Upper lobe of left lung (tissue), 6 donors: Measurements from ENCODE around the gene MRPS27. TPM values are rescaled to one million over a fixed set of nuclear protein-coding genes. Genes with fewer than 3 reads are reported as not detected.

Experiments
- ATAC-seq, 2 donors: fragments of 200-7000 bp; cut with Tn5 transposase; one replicate each; pipeline ENCODE4 v1.9.1; 2022; ENCODE audit warnings: mild to moderate bottlenecking in 2 of 2, moderate library complexity in 2 of 2; ENCODE audit not compliant: low FRiP score in 2 of 2
- DNase-seq, 2 donors: peaks; one replicate each; pipeline ENCODE4 v3.0.0-alpha.2; 2019 to 2020
- H3K27ac ChIP-seq, 4 donors: fragments of 200-600 bp; sonication (generic); one replicate each; pipeline ENCODE4 v1.5.1; 2016 to 2019
- H3K27me3 ChIP-seq, 4 donors: fragments of 200-600 bp; sonication (generic); one replicate each; pipeline ENCODE4 v1.5.1; 2017 to 2019
- H3K36me3 ChIP-seq, 4 donors: fragments of 200-600 bp; sonication (generic); one replicate each; pipeline ENCODE4 v1.5.1; 2016 to 2019
- H3K4me1 ChIP-seq, 4 donors: fragments of 200-600 bp; sonication (generic); one replicate each; pipeline ENCODE4 v1.5.1; 2018 to 2019
- H3K4me3 ChIP-seq, 4 donors: fragments of 200-600 bp; sonication (generic); one replicate each; pipeline ENCODE4 v1.5.1; 2017 to 2019; ENCODE audit warnings: mild to moderate bottlenecking in 2 of 4, moderate library complexity in 1 of 4
- H3K9me3 ChIP-seq, 4 donors: fragments of 200-600 bp; sonication (generic); one replicate each; pipeline ENCODE4 v1.5.1; 2018 to 2019
- CTCF ChIP-seq, 6 experiments: fragments of 450-650 bp in 4 of 6; fragments of 200-600 bp in 2 of 6; sonication (generic) in 2 of 6; IDR thresholded peaks; one replicate each; pipeline ENCODE4 v1.5.1; 2016 to 2019; ENCODE audit warnings: antibody characterized with exemption in 6 of 6
- EP300 ChIP-seq, 4 donors: sonication (generic); formaldehyde crosslinking; IDR thresholded peaks; one replicate each; pipeline ENCODE4 v1.5.1; 2017; ENCODE audit warnings: antibody characterized with exemption in 4 of 4, control low read depth in 2 of 4
- POLR2A ChIP-seq, 4 donors: fragments of 450-650 bp; IDR thresholded peaks; one replicate each; pipeline ENCODE4 v1.5.1; 2016 to 2017; ENCODE audit warnings: antibody characterized with exemption in 4 of 4, mild to moderate bottlenecking in 2 of 4
- POLR2AphosphoS5 ChIP-seq, 2 donors: sonication (generic); formaldehyde crosslinking; IDR thresholded peaks; one replicate each; pipeline ENCODE4 v1.5.1; 2017; ENCODE audit warnings: antibody characterized with exemption in 2 of 2
- WGBS, 2 donors: methylation state at CpG; one replicate each; pipeline ENCODE4 v1.1.5; 2017 to 2018; 5-methylcytosine and 5-hydroxymethylcytosine counted together
- total RNA-seq, 6 donors: library from RNA; depleted of rRNA in 4 of 6; stranded (reverse); fragments of >200 nt in 4 of 6; gene quantifications; one replicate each; pipeline versions ENCODE4 v1.1.0 to v1.2.1, GENCODE V29; 2016 to 2021
- donor health status: DM: no; HTN: no; CAD: no; lungs with moderate emphysema.
- donor health status: DM: no; HTN: yes; CAD: no; lungs with severe emphysema.

MRPS27 gene
- total RNA-seq, 6 donors from 2014 or later: 15.7 to 36.9 (median 34.4) TPM

- WGBS, 2 donors: 94 to 95% methylated on average over 1 of the region's 1 CpG
- Histone ChIP-seq H3K27me3 (no peaks in the 10 kb centered on the region), H3K4me1 (no peaks in the 10 kb centered on the region), H3K4me3 (no peak overlapping the region), H3K27ac (no peak overlapping the region), H3K36me3 (no peaks in the 10 kb centered on the region), H3K9me3 (no peaks in the 10 kb centered on the region)
- DNase-seq (no peak), ATAC-seq (no peak)
- TF ChIP-seq CTCF (IDR thresholded peaks at IDR 0.05) (no peak), POLR2AphosphoS5 (IDR thresholded peaks at IDR 0.05) (no peak), EP300 (IDR thresholded peaks at IDR 0.05) (no peak), POLR2A (IDR thresholded peaks at IDR 0.05) (no peak)
These were observed 115.1 kb downstream of the MRPS27 start for GRCh38 chr5:72204946-72205345.

- Histone ChIP-seq H3K9me3 (no peaks in the 10 kb centered on the region), H3K27ac (no peak overlapping the region), H3K4me3 (no peak overlapping the region), H3K27me3 (no peaks in the 10 kb centered on the region), H3K4me1 (no peaks in the 10 kb centered on the region), H3K36me3 (no peaks in the 10 kb centered on the region)
- 80 to 92% methylated on average over 8 of the region's 8 CpGs for WGBS, 2 donors
- no peak for TF ChIP-seq POLR2AphosphoS5 (IDR thresholded peaks at IDR 0.05)
- TF ChIP-seq CTCF (IDR thresholded peaks at IDR 0.05): no peak
- DNase-seq (no peak), ATAC-seq (no peak)
These were observed 116.7 kb downstream of the MRPS27 start for GRCh38 chr5:72203251-72203845.

- no peak for DNase-seq
- no peak overlapping the region for H3K4me3 ChIP-seq
- H3K4me1 ChIP-seq: no peaks in the 10 kb centered on the region
- TF ChIP-seq POLR2A (IDR thresholded peaks at IDR 0.05) (no peak), CTCF (IDR thresholded peaks at IDR 0.05) (no peak), POLR2AphosphoS5 (IDR thresholded peaks at IDR 0.05) (no peak), EP300 (IDR thresholded peaks at IDR 0.05) (no peak)
- no peaks in the 10 kb centered on the region for H3K36me3 ChIP-seq
- no peaks in the 10 kb centered on the region for H3K9me3 ChIP-seq
- no peaks in the 10 kb centered on the region for H3K27me3 ChIP-seq
- no peak for ATAC-seq
- no peak overlapping the region for H3K27ac ChIP-seq
- WGBS, 2 donors: 81 to 91% methylated on average over 3 of the region's 3 CpGs
These were observed 117.7 kb downstream of the MRPS27 start for GRCh38 chr5:72202331-72202825.

- H3K4me1 ChIP-seq: no peaks in the 10 kb centered on the region
- no peak overlapping the region for H3K4me3 ChIP-seq
- no peaks in the 10 kb centered on the region for H3K36me3 ChIP-seq
- no peak for ATAC-seq
- no peak for TF ChIP-seq POLR2A (IDR thresholded peaks at IDR 0.05)
- no peak for TF ChIP-seq POLR2AphosphoS5 (IDR thresholded peaks at IDR 0.05)
- no peak for TF ChIP-seq CTCF (IDR thresholded peaks at IDR 0.05)
- TF ChIP-seq EP300 (IDR thresholded peaks at IDR 0.05): no peak
- DNase-seq: peak in 1 of 2 donors; percentile 14
- H3K9me3 ChIP-seq: no peaks in the 10 kb centered on the region
- 97 to 99% methylated on average over 14 to 15 of the region's 15 CpGs for WGBS, 2 donors
- H3K27me3 ChIP-seq: no peaks in the 10 kb centered on the region
- H3K27ac ChIP-seq: no peak overlapping the region
These were observed 120.4 kb downstream of the MRPS27 start for GRCh38 chr5:72199681-72200080.

- TF ChIP-seq POLR2AphosphoS5 (IDR thresholded peaks at IDR 0.05) (no peak), POLR2A (IDR thresholded peaks at IDR 0.05) (no peak), CTCF (IDR thresholded peaks at IDR 0.05) (no peak), EP300 (IDR thresholded peaks at IDR 0.05) (no peak)
- H3K27ac ChIP-seq: no peak overlapping the region
- no peak for ATAC-seq
- H3K4me1 ChIP-seq: no peaks in the 10 kb centered on the region
- no peaks in the 10 kb centered on the region for H3K9me3 ChIP-seq
- H3K27me3 ChIP-seq: no peaks in the 10 kb centered on the region
- H3K4me3 ChIP-seq: no peak overlapping the region
- DNase-seq: no peak
- WGBS, 2 donors: 95 to 96% methylated on average over 5 of the region's 5 CpGs
- H3K36me3 ChIP-seq: no peaks in the 10 kb centered on the region
These were observed 122.6 kb downstream of the MRPS27 start for GRCh38 chr5:72197393-72197792.
